Gastroesophageal sphincter (tissue), 4 donors: ENCODE results near the gene SHISA3. TPM values are rescaled to one million over a fixed set of nuclear protein-coding genes. Genes with fewer than 3 reads are reported as not detected.

Experiments used
- ATAC-seq: fragments of 150-250 bp; one replicate; pipeline ENCODE4 v1.9.1; 2016; ENCODE audit warnings: mild to moderate bottlenecking, moderate library complexity
- H3K27ac ChIP-seq, 4 donors: fragments of 200-600 bp; sonication (generic) in 3 of 4; 1 replicate in 3 of 4; 2 replicates in 1 of 4; pipeline ENCODE4 v1.5.1; 2016 to 2019
- H3K27me3 ChIP-seq: fragments of 200-600 bp; sonication (generic); one replicate; pipeline ENCODE4 v1.5.1; 2019
- H3K36me3 ChIP-seq, 2 donors: fragments of 200-600 bp; sonication (generic); one replicate each; pipeline ENCODE4 v1.5.1; 2019; ENCODE audit warnings: control low read depth in 1 of 2
- H3K4me1 ChIP-seq, 3 donors: fragments of 200-600 bp; sonication (generic); 1 replicate in 2 of 3; 2 replicates in 1 of 3; pipeline ENCODE4 v1.5.1; 2016 to 2019; ENCODE audit warnings: control low read depth in 2 of 3
- H3K4me3 ChIP-seq, 2 donors: fragments of 200-600 bp; sonication (generic); one replicate each; pipeline ENCODE4 v1.5.1; 2019; ENCODE audit warnings: mild to moderate bottlenecking in 1 of 2, moderate library complexity in 1 of 2
- H3K9me3 ChIP-seq, 3 donors: fragments of 200-600 bp; sonication (generic); one replicate each; pipeline ENCODE4 v1.5.1; 2017 to 2019; ENCODE audit warnings: control low read depth in 2 of 3
- CTCF ChIP-seq, 4 experiments: fragments of 200-600 bp in 2 of 4; fragments of 450-650 bp in 2 of 4; sonication (generic) in 1 of 4; IDR thresholded peaks; one replicate each; pipeline ENCODE4 v1.5.1; 2017 to 2019; ENCODE audit warnings: antibody characterized with exemption in 4 of 4, mild to moderate bottlenecking in 2 of 4, moderate library complexity in 2 of 4
- EP300 ChIP-seq: sonication (generic); formaldehyde crosslinking; IDR thresholded peaks from one replicate; pipeline ENCODE4 v1.6.1; 2017; ENCODE audit warnings: antibody characterized with exemption, mild to moderate bottlenecking
- POLR2A ChIP-seq, 2 donors: fragments of 450-650 bp; IDR thresholded peaks; one replicate each; pipeline ENCODE4 v1.6.1; 2017; ENCODE audit warnings: antibody characterized with exemption in 2 of 2, mild to moderate bottlenecking in 2 of 2, moderate library complexity in 1 of 2
- POLR2AphosphoS5 ChIP-seq: sonication (generic); formaldehyde crosslinking; IDR thresholded peaks from one replicate; pipeline ENCODE4 v1.6.1; 2017; ENCODE audit warnings: antibody characterized with exemption
- WGBS, 2 donors: methylation state at CpG; one replicate each; pipeline ENCODE4 v1.1.5; 2018; ENCODE audit warnings: low coverage in 1 of 2; 5-methylcytosine and 5-hydroxymethylcytosine counted together
- total RNA-seq, 4 donors: library from RNA; depleted of rRNA; stranded (reverse); fragments of >200 nt; gene quantifications; one replicate each; pipeline ENCODE4 v1.1.0, GENCODE V29; 2016

Gene SHISA3
- total RNA-seq, 4 donors from 2014 or later = 6.3 to 13.5 (median 9.4) TPM

- 89 to 95% methylated on average over 9 to 11 of the region's 19 CpGs for WGBS, 2 donors
- H3K4me3 ChIP-seq = no peak overlapping the region
- ATAC-seq = no peak
- no peaks in the 10 kb centered on the region for H3K4me1 ChIP-seq
- no peaks in the 10 kb centered on the region for H3K9me3 ChIP-seq
- TF ChIP-seq CTCF (IDR thresholded peaks at IDR 0.05) = no peak
- TF ChIP-seq POLR2A (IDR thresholded peaks at IDR 0.05) = no peak
- TF ChIP-seq POLR2AphosphoS5 = no peak
- no peak for TF ChIP-seq EP300
- no peaks in the 10 kb centered on the region for H3K27me3 ChIP-seq
- H3K27ac ChIP-seq = no peak overlapping the region
- H3K36me3 ChIP-seq = peaks cover 0 to 33% of the 10 kb centered on the region in 2 donors
Observed at GRCh38 chr4:42425146-42426065, 28.1 kb downstream of the SHISA3 start.

GRCh38 chr4:42428036-42428435, 30.7 kb downstream of the SHISA3 start:
- Histone ChIP-seq H3K27me3 (no peaks in the 10 kb centered on the region), H3K27ac (no peak overlapping the region), H3K36me3 (peaks cover 0 to 23% of the 10 kb centered on the region in 2 donors), H3K9me3 (no peaks in the 10 kb centered on the region), H3K4me1 (no peaks in the 10 kb centered on the region), H3K4me3 (no peak overlapping the region)
- ATAC-seq = no peak
- WGBS, 2 donors = 91 to 100% methylated on average over 1 to 2 of the region's 2 CpGs
- TF ChIP-seq POLR2AphosphoS5 (no peak), CTCF (IDR thresholded peaks at IDR 0.05) (no peak), EP300 (no peak), POLR2A (IDR thresholded peaks at IDR 0.05) (no peak)

GRCh38 chr4:42436928-42437565, 39.8 kb downstream of the SHISA3 start:
- WGBS, 2 donors = 71 to 78% methylated on average over 7 of the region's 7 CpGs
- Histone ChIP-seq H3K27me3 (no peaks in the 10 kb centered on the region), H3K36me3 (peaks cover 0 to 34% of the 10 kb centered on the region in 2 donors), H3K4me3 (no peak overlapping the region), H3K9me3 (no peaks in the 10 kb centered on the region), H3K27ac (no peak overlapping the region), H3K4me1 (no peaks in the 10 kb centered on the region)
- TF ChIP-seq EP300 = no peak
- no peak for TF ChIP-seq POLR2A (IDR thresholded peaks at IDR 0.05)
- TF ChIP-seq CTCF (IDR thresholded peaks at IDR 0.05) = no peak
- no peak for TF ChIP-seq POLR2AphosphoS5
- no peak for ATAC-seq

GRCh38 chr4:42440083-42440482, 42.8 kb downstream of the SHISA3 start:
- H3K4me3 ChIP-seq = no peak overlapping the region
- H3K36me3 ChIP-seq = peaks cover 0 to 44% of the 10 kb centered on the region in 2 donors
- H3K27me3 ChIP-seq = no peaks in the 10 kb centered on the region
- WGBS, 2 donors = 100% methylated on average over 3 to 4 of the region's 4 CpGs
- ATAC-seq = no peak
- no peak for TF ChIP-seq EP300
- TF ChIP-seq CTCF (IDR thresholded peaks at IDR 0.05) = no peak
- TF ChIP-seq POLR2AphosphoS5 = no peak
- TF ChIP-seq POLR2A (IDR thresholded peaks at IDR 0.05) = no peak
- H3K4me1 ChIP-seq = no peaks in the 10 kb centered on the region
- H3K9me3 ChIP-seq = no peaks in the 10 kb centered on the region
- H3K27ac ChIP-seq = no peak overlapping the region
